DMS114 treated with DMSO at 0.1 percent for 48 hours (cell line): ENCODE results near the gene CABCOCO1.

ENCODE experiments used
- DNase-seq: peaks from one replicate; lab custom pipeline; 2025; ENCODE audit not compliant: unreplicated experiment; lab: John Stamatoyannopoulos, UW

Gene CABCOCO1

GRCh38 chr10:61754587-61755550 is 92.1 kb downstream of the CABCOCO1 start:
- DNase-seq: no peak

DNA sequence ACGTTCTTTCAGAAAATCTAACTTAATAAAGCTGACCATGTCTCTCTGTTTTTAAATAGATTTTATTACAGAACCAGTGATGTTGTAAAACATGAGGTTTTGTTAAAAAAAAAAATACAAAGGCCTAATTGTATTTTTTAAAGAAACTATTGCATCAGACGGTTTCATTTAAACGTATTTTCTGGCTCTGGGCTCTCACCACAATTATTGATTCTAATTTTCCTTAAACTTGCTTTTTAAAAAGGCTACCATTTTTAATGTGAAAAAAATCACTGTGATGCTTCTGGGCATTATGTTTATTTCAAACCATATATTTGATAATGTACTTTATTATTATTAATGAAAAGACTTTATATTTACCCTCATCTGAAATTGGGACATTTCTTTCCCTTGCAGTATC is 94.3 kb downstream of the CABCOCO1 start:
- no peak for DNase-seq

DNA sequence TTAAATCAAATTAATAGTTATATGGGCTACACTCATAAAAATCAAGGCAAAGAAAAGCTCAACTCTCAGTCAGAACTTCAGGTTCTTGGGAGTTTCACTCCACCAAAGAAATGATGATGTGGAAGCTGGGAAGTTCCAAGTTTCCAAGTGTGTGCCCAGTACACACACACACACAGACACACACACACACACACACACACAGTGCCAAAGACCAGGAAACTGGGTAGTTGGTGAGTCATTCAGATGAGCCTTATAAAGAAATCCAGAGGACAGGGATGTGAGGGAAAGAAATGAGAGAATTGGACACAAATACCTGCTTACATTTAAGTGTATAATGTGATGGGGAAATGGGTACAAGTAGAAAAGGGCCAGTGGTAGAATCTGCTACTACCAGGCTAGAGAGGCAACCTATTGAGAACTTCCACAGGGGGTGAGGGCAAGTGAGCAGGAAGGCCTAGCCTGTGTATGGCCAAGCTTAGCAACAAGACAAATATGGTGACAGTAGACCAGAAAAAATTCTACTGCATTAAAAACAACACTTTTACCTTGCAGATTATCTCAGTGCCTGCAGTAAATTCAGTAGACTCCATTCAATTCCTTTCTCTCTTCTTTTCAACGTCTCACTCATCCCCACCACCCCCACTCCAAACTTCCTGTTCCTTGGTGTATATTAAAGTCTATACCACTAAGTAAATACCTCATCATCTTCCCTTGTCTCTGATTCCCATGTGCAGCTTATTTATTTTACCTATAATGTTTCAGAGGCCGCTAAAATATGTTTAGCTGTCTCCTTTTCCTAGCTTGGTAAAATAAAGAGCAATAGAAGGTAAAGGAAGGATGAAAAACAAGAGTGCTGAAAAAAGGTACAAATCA is 95.0 kb downstream of the CABCOCO1 start:
- DNase-seq: no peak

- no peak for DNase-seq
Measured at GRCh38 chr10:61758433-61758832, 95.7 kb downstream of the CABCOCO1 start.

DNA sequence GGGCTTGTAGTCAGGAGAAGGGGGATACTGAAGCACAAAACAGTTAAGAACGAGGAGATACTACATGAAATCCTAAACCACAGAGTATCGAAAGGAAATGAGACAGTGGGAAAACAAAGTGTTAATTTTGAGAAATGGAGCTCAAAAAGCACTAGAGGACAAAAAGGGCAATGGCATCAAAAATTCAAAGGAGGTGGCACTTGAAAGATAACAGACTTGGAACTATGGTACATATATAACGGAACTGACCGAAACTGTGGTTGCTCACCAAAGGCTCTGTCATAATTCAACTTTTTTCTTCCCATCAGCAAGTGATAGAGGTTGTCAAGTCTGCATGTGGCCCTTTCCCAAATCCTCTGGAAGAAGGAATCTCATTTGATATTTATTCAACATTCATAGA is 97.0 kb downstream of the CABCOCO1 start:
- no peak for DNase-seq

GRCh38 chr10:61760943-61761824 is 98.5 kb downstream of the CABCOCO1 start:
- no peak for DNase-seq

- no peak for DNase-seq
Measured at GRCh38 chr10:61761825-61762217, 99.1 kb downstream of the CABCOCO1 start.

GRCh38 chr10:61763778-61764177 is 101.0 kb downstream of the CABCOCO1 start:
- DNase-seq: no peak

DNA sequence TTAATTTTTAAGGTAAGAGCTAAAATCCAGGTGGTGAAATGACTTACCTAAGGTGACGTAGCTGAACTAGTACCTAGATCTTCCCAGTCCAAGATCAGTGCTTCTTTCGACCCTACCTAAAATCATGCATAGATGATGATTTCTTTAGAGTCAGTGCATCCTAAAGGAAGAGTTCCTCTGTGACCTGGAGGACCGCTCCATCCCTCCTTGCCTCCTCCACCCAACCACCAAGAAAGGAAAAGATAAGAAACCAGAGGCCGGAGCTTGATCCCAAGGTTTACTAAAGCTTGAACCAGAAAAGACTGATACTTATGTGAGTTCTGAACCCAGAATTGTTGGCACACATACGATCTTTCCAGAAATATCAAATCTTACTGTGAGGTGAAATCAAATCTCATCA is 101.8 kb downstream of the CABCOCO1 start:
- no peak for DNase-seq

DNA sequence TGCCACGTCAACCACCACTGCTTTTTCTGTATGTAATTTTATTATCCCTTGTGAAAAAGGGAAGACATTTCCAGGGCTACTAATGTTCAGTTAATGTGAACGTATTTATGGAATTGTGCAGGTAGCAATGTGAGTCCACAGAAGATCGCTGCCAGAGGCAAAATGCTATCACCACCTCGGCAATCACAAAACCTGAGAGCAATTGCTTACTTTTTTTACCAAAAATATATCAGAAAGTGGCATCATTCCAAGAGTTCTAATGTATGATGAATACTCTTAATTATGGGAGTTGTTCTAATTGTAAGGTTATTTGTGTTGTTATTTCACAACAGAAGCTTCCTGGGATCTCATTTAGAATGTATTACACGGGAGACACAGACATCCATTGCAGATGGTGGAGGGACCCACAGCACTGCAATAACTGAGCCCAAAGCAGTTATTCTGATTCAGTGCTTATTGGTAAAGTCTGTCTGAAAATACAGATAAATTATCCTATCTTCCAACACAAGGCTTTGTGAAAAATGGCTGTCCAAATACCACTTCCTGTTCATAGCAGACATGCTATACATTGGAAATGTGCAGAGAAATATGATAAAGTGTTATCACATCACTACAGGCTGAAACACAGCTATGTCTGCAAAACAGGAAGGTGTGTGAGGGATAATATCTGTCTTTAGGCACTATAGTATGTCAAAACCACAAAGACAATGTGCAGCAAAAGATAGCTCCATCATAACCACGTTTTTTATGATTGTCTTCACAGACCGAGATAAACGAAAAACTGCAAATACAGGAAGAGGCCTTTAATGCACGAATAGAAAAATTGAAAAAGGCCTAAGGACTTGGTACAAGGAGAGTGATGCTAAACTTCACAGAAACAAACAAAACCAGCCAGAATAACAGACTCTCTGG is 102.7 kb downstream of the CABCOCO1 start:
- no peak for DNase-seq

- DNase-seq: no peak
Measured at GRCh38 chr10:61766927-61767326, 104.2 kb downstream of the CABCOCO1 start.

- DNase-seq: no peak
Measured at GRCh38 chr10:61774031-61774430, 111.3 kb downstream of the CABCOCO1 start.

DNA sequence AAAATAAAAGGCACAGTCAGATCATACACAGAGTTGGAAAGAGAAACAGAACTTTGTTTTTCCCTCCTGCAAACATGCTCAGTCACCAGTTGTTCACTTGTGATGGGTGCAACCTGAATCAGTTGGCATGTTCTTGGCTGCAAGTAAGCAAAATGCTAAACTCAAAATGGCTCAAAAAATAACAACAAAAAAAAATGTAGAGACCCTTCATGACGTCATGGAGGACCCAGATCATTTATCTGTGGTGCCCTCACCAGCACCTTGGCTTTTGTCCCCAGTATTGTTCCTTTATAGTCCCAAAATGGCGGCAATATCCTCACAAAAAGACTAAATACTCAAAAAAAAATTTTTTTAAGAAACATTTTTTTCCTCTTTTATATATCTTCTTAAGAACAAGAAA is 112.4 kb downstream of the CABCOCO1 start:
- DNase-seq: no peak

GRCh38 chr10:61776615-61777266 is 114.0 kb downstream of the CABCOCO1 start:
- no peak for DNase-seq

DNA sequence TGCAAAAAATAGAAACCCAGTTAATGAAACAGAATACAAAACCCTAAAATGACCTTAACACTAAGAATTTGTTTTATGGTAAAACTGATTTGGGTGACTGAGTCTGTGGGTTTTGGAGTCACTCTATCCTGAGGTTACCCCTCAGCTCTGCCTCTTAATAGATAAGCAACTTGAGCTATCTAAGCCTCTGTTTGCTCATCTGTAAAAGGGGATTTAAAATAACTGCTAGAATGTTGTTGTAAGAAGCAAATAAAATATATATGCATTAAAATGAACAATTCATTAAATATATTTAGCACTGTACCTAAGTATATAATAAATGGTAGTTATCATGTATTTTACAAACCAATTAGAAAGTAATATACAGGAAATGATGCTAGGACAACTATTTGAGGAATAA is 115.4 kb downstream of the CABCOCO1 start:
- no peak for DNase-seq

GRCh38 chr10:61779276-61779675 is 116.5 kb downstream of the CABCOCO1 start:
- DNase-seq: no peak

GRCh38 chr10:61779950-61780659 is 117.4 kb downstream of the CABCOCO1 start:
- no peak for DNase-seq

DNA sequence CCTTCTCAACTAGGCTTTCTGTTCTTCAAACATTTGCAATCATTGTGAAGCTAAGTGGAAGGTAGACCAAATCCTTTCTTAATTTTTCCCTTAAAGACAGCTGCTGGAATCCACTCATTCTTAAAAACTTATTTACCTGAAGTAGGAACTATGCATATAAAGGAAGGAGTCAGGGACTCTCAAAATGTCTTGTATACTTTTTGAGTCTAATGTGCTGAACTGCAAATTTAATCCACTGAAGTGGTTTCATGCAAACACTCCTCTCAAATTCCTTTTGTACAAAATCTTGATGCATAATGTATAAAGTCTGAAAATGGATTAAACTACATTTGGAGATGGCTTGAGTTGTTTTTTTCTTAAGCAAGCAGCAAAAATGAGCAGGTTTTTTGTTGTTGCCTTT is 118.0 kb downstream of the CABCOCO1 start:
- no peak for DNase-seq

- no peak for DNase-seq
Measured at GRCh38 chr10:61781969-61782403, 119.3 kb downstream of the CABCOCO1 start.
